ENCODE measurements around the gene MCM3AP.

Gene MCM3AP

GRCh38 chr21:46319186-46319585 lies 33.8 kb upstream of the MCM3AP start (continued):
- TF ChIP-seq CSRNP3 (CRISPR knock-in tag; IDR thresholded peaks at IDR 0.05) = no peak

DNA sequence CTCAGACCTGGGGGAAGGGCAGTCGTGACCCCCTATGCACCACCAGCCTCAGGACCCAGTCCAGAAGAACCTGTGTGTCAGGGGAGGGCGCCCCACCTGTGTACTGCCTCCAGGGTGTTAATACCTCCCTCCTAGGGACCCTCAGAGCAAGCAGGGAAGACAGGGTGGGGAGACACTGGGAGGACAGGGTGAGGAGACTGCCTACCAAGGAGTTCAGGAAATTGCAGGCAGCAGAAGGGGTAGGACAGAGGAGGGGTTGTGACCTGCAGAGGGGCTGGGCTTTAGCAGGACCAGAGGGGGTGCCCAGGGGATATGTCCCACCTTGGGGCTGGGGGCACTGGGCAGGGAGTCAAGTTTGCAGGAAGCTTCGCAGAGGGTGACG lies 33.0 kb upstream of the MCM3AP start:
- ATAC-seq = no peak
- TF ChIP-seq RARB (CRISPR knock-in tag; IDR thresholded peaks at IDR 0.05) (no peak), BACH2 (CRISPR knock-in tag; IDR thresholded peaks at IDR 0.05; ENCODE audit: borderline replicate concordance) (no peak), OSR1 (CRISPR knock-in tag; IDR thresholded peaks at IDR 0.05) (no peak), SNAI2 (CRISPR knock-in tag; IDR thresholded peaks at IDR 0.05) (no peak), TSHZ2 (CRISPR knock-in tag; IDR thresholded peaks at IDR 0.05) (no peak), ZNF70 (CRISPR knock-in tag; IDR thresholded peaks at IDR 0.05) (no peak), GLIS3 (CRISPR knock-in tag; IDR thresholded peaks at IDR 0.05) (no peak), ZNF8 (CRISPR knock-in tag; IDR thresholded peaks at IDR 0.05) (no peak), TCF4 (CRISPR knock-in tag; IDR thresholded peaks at IDR 0.05; ENCODE audit: borderline replicate concordance) (no peak), ZNF565 (CRISPR knock-in tag; conservative IDR thresholded peaks at IDR 0.05; ENCODE audit: low read depth) (no peak), CSRNP3 (CRISPR knock-in tag; IDR thresholded peaks at IDR 0.05) (no peak), CSDC2 (CRISPR knock-in tag; IDR thresholded peaks at IDR 0.05) (no peak), PPARA (CRISPR knock-in tag; IDR thresholded peaks at IDR 0.05; ENCODE audit: borderline replicate concordance) (no peak), PATZ1 (CRISPR knock-in tag; IDR thresholded peaks at IDR 0.05; ENCODE audit: borderline replicate concordance) (no peak), TOX (CRISPR knock-in tag; IDR thresholded peaks at IDR 0.05; ENCODE audit: borderline replicate concordance) (no peak), ZFP30 (CRISPR knock-in tag; IDR thresholded peaks at IDR 0.05) (no peak), ZFP3 (CRISPR knock-in tag; IDR thresholded peaks at IDR 0.05) (no peak), ISL1 (CRISPR knock-in tag; IDR thresholded peaks at IDR 0.05) (no peak)
- TF ChIP-seq, protein P1, sequence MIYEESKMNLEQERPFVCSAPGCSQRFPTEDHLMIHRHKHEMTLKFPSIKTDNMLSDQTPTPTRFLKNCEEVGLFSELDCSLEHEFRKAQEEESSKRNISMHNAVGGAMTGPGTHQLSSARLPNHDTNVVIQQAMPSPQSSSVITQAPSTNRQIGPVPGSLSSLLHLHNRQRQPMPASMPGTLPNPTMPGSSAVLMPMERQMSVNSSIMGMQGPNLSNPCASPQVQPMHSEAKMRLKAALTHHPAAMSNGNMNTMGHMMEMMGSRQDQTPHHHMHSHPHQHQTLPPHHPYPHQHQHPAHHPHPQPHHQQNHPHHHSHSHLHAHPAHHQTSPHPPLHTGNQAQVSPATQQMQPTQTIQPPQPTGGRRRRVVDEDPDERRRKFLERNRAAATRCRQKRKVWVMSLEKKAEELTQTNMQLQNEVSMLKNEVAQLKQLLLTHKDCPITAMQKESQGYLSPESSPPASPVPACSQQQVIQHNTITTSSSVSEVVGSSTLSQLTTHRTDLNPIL (CRISPR knock-in tag; IDR thresholded peaks at IDR 0.05; ENCODE audit: low read depth) = no peak

GRCh38 chr21:46317710-46318463 lies 32.5 kb upstream of the MCM3AP start:
- no peak for ATAC-seq
- TF ChIP-seq RARB (CRISPR knock-in tag; IDR thresholded peaks at IDR 0.05) (no peak), ZNF8 (CRISPR knock-in tag; IDR thresholded peaks at IDR 0.05) (no peak), TSHZ2 (CRISPR knock-in tag; IDR thresholded peaks at IDR 0.05) (no peak), ZFP3 (CRISPR knock-in tag; IDR thresholded peaks at IDR 0.05) (no peak), BACH2 (CRISPR knock-in tag; IDR thresholded peaks at IDR 0.05; ENCODE audit: borderline replicate concordance) (no peak), SNAI2 (CRISPR knock-in tag; IDR thresholded peaks at IDR 0.05) (no peak), TCF4 (CRISPR knock-in tag; IDR thresholded peaks at IDR 0.05; ENCODE audit: borderline replicate concordance) (no peak), POU6F1 (CRISPR knock-in tag; IDR thresholded peaks at IDR 0.05; ENCODE audit: borderline replicate concordance, low read depth) (no peak), CSDC2 (CRISPR knock-in tag; IDR thresholded peaks at IDR 0.05) (no peak), PPARA (CRISPR knock-in tag; IDR thresholded peaks at IDR 0.05; ENCODE audit: borderline replicate concordance) (no peak)
- TF ChIP-seq, protein P1 (CRISPR knock-in tag; IDR thresholded peaks at IDR 0.05; ENCODE audit: low read depth) = no peak
